ENCODE measurements around the gene DTNA.

The DTNA gene

DNA sequence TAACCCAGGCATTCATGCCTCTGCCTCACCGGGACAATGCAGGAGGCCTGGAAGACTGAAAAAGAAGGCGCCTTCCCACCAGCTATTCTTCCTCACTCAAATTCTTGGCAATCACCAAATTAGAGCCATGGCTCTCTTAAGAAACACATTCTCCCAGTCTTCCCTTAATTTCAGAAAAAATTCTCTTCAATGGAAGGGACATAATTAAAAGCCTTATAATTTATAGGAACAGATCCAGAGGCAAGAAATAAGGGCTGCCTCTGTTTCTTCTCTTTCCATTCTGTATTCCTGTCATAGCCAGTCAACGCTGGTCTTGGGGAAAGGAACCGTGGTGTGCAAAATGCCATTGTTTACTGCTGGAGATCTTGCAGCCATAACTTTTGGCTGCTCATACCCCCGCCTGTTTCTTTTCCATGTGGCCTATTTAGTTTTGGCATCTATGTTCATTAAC, 32.8 kb downstream of the DTNA start:
- H3K4me3 ChIP-seq (ENCODE audit: low read depth, low read length): no peak overlapping the region
- in situ Hi-C loops (cut with HindIII; ENCODE audit: low sequenced_read_pairs): no loop called here
- DNase-seq (ENCODE audit: low read depth): no peak
- TF ChIP-seq, protein P1, sequence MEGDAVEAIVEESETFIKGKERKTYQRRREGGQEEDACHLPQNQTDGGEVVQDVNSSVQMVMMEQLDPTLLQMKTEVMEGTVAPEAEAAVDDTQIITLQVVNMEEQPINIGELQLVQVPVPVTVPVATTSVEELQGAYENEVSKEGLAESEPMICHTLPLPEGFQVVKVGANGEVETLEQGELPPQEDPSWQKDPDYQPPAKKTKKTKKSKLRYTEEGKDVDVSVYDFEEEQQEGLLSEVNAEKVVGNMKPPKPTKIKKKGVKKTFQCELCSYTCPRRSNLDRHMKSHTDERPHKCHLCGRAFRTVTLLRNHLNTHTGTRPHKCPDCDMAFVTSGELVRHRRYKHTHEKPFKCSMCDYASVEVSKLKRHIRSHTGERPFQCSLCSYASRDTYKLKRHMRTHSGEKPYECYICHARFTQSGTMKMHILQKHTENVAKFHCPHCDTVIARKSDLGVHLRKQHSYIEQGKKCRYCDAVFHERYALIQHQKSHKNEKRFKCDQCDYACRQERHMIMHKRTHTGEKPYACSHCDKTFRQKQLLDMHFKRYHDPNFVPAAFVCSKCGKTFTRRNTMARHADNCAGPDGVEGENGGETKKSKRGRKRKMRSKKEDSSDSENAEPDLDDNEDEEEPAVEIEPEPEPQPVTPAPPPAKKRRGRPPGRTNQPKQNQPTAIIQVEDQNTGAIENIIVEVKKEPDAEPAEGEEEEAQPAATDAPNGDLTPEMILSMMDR (IDR thresholded peaks at IDR 0.05; ENCODE audit: low read depth, low read length, missing control alignments): no peak

DNA sequence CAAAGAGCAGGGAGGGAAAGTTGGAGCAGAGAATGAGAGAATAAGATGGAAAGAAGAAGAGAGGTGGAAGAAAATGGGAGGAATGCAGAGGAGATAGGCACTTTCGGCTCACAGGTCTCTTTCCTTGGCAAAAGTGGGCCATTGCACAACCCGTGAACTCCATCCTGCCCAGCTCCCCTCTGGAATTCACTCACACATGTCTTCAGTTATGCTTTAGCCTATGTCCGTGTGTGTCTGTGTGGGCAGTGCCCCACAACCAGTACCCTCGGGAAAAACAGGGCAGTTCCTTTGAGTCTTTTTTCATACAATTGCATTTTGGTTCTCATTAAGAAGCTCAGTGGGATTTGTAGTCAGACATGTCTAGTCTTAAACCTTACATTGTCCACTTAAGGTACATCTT, 34.5 kb downstream of the DTNA start:
- in situ Hi-C loops (cut with HindIII; ENCODE audit: low sequenced_read_pairs): no loop called here
- H3K4me3 ChIP-seq (ENCODE audit: low read depth, low read length): no peak overlapping the region
- DNase-seq (ENCODE audit: low read depth): no peak
- TF ChIP-seq, protein P1 (IDR thresholded peaks at IDR 0.05; ENCODE audit: low read depth, low read length, missing control alignments): no peak

DNA sequence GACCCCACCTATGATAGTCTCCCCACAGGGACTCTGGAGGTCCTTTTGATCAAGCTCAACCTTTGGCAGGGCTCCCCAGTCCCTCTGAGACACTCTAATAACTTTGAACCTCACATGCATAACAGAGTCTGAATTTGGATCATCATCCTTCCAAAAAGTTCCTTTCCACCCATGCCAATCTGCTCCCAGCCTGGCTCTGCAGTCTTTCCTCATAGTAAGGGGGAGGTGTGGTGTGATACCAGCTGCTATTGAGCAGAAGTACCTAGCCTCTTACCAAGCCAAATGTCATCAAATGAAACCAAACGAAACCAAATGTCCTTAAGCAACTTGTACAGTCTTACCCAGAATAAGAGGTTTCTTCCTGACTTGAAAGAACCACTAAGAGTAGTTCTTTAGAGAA, 36.5 kb downstream of the DTNA start:
- no peak for DNase-seq (ENCODE audit: low read depth)
- TF ChIP-seq, protein P1 (IDR thresholded peaks at IDR 0.05; ENCODE audit: low read depth, low read length, missing control alignments): no peak
- in situ Hi-C loops (cut with HindIII; ENCODE audit: low sequenced_read_pairs): no loop called here
- no peak overlapping the region for H3K4me3 ChIP-seq (ENCODE audit: low read depth, low read length)

DNA sequence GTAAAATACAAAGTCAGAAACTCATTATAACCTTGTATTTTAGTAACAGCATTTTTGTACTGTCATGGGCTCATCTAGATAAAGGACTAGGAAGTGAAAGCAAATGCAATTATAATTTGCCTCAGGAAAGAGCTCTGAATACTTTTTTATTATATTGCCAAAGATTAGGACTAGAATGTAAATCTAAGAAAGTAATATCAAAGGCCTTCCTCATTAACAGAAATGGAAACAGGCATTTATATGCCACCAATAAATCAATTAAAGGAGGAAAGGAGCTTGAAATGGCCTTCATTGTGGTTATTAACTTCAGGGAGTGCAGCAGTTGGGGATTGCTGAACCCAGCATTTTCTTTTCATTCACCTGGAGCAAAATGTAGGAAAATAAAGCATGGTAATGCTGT, 39.6 kb downstream of the DTNA start:
- TF ChIP-seq, protein P1 (IDR thresholded peaks at IDR 0.05; ENCODE audit: low read depth, low read length, missing control alignments): no peak
- DNase-seq (ENCODE audit: low read depth): no peak
- in situ Hi-C loops (cut with HindIII; ENCODE audit: low sequenced_read_pairs): no loop called here
- H3K4me3 ChIP-seq (ENCODE audit: low read depth, low read length): no peak overlapping the region

DNA sequence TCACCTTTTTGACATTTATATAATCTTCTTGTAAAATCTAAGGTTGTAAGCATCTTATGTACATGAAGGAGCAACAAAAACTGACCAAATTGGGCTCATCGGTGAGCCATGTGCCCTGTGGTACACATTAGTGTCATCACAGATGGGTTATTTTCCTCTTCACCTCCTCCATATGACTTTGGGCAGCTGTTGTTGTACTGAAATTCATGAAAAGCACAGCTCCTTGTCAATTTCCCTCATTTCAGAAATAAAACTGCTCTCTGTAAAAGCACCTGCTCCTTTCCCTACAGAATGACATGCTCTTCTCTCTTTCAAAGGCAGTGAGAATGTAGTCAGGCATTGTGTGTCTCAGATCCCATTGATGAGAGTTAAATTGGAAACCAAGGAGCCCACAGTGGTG, 42.0 kb downstream of the DTNA start:
- TF ChIP-seq, protein P1 (IDR thresholded peaks at IDR 0.05; ENCODE audit: low read depth, low read length, missing control alignments): no peak
- H3K4me3 ChIP-seq (ENCODE audit: low read depth, low read length): no peak overlapping the region
- in situ Hi-C loops (cut with HindIII; ENCODE audit: low sequenced_read_pairs): no loop called here
- no peak for DNase-seq (ENCODE audit: low read depth)

DNA sequence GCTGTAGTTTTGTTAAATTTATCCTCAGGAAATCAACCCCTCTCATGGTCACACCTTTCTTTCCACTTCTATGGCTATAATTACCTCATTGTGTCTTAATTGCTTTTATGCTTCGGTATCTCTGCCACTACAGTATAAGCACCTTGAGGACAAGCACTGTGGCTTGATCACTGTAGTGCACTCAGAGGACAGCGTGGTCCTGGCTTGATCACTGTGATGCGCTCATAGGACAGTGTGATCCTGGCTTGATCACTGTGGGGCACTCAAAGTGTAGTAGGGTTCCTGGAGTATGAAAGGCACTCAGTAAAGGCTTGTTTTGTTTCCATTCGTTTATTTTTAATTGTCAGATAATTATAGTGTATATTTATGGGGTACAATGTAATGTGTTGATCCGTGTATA, 44.2 kb downstream of the DTNA start:
- H3K4me3 ChIP-seq (ENCODE audit: low read depth, low read length): no peak overlapping the region
- TF ChIP-seq, protein P1 (IDR thresholded peaks at IDR 0.05; ENCODE audit: low read depth, low read length, missing control alignments): no peak
- in situ Hi-C loops (cut with HindIII; ENCODE audit: low sequenced_read_pairs): no loop called here
- no peak for DNase-seq (ENCODE audit: low read depth)

DNA sequence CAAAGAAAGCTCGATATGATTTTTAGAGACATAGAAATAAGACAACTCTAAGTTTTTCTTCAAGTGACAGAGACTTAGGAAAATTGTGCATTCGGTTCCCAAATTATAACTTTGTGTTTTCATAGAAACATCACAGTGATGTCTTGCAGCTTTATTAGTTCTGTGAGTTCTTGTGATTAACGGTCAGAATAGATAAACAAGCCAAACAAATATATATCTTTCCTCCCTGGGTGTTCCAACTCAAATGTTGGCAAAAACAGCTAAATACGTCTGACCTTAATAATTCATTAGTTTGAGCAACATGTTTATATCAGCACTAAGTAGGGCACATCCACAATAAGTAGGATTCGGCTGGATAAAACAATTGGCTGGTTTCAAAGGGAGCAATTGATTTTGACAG, 47.6 kb downstream of the DTNA start:
- TF ChIP-seq, protein P1 (IDR thresholded peaks at IDR 0.05; ENCODE audit: low read depth, low read length, missing control alignments): no peak
- no peak overlapping the region for H3K4me3 ChIP-seq (ENCODE audit: low read depth, low read length)
- in situ Hi-C loops (cut with HindIII; ENCODE audit: low sequenced_read_pairs): no loop called here
- no peak for DNase-seq (ENCODE audit: low read depth)
